HPDE6-E6E7 (cell line): ENCODE measurements around the gene ACTBL2.
A peak's percentile ranks its signal among the peaks of the same experiment; 100 is the strongest.
"Not testable (repeated sequence)": the region's sequence is repeated elsewhere in the genome, so short reads cannot be mapped to it uniquely, and the experiment has no call there.

Experiments
- DNase-seq: peaks from one replicate; pipeline ENCODE4 v3.0.0; 2011; ENCODE audit warnings: missing footprints; ENCODE audit errors: extremely low spot score

Gene ACTBL2

GRCh38 chr5:57482671-57483106, at the start of gene ACTBL2:
Gene ACTBL2 (minus strand): TSS chr5:57482811. CDS start chr5:57482707, 104 bp downstream.
- no peak for DNase-seq

DNA sequence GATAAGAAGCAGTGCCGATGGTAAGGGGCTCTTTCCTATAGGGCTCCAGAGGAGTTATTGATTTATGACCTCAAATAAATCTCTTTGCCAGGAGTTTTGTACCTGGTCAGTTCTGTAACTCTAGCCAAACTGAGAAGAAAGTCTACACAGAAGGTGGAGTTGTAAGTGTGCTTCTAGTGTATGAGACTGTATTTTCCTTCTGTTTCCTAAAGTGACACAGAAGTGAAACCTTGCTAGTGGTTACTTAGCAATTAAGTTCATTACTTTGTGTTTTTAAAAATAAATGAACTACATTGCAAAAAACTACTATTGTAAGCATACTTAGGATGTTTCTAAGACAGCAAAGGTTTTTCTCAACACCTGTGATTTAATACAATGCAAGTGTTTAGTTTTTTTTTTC, 48.7 kb upstream of the ACTBL2 start:
- DNase-seq = no peak

GRCh38 chr5:57529864-57530263, 47.3 kb upstream of the ACTBL2 start:
- DNase-seq = no peak

GRCh38 chr5:57527870-57528269, 45.3 kb upstream of the ACTBL2 start:
- DNase-seq = no peak

- no peak for DNase-seq
Measured at GRCh38 chr5:57524348-57525060, 41.9 kb upstream of the ACTBL2 start.

- not testable (repeated sequence) for DNase-seq
Measured at GRCh38 chr5:57522477-57522876, 39.9 kb upstream of the ACTBL2 start.

GRCh38 chr5:57518415-57518814, 35.8 kb upstream of the ACTBL2 start:
- DNase-seq = not testable (repeated sequence)

DNA sequence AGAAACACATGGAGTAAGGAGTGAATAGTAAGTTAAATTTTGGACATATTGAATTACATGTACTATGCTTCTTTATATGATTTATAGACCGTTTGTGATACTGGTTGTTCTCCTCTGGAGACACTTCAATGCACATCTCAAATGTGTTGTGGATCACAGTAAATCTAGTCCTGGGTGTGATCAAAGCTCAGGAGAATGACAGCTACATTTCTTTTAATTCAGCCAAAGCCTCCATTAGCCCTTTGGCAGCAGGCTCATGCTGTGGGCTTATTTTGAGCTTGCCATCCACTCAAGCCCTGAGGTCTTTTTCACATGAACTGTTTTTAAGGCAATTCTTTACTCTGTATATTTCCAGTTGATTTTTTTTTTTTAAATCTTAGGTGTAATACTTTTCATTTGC, 34.6 kb upstream of the ACTBL2 start:
- DNase-seq = no peak

- no peak for DNase-seq
Measured at GRCh38 chr5:57513785-57514184, 31.2 kb upstream of the ACTBL2 start.

GRCh38 chr5:57511321-57511720, 28.7 kb upstream of the ACTBL2 start:
- no peak for DNase-seq

- DNase-seq = no peak
Measured at GRCh38 chr5:57509501-57510260, 27.1 kb upstream of the ACTBL2 start.

DNA sequence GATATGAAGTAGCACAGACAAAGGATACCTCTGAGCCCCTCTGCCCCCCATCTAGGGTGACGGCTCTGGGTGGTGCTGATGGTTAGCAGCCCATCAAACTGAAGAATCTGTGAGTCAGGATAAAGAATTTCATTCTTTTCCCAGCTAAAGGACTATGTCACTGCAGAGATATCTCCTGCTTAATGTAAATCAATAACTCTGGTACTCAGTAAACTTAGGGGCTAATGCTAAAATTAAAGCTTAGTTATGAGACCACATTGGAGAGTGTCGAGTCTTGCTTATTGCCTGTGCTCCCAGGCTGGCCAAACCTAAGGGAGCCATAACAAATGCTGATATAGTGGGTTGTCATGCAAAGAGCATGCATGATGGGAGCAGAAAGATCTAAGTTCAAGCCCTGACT, 25.6 kb upstream of the ACTBL2 start:
- DNase-seq = no peak

GRCh38 chr5:57505272-57506200, 22.9 kb upstream of the ACTBL2 start:
- no peak for DNase-seq

- no peak for DNase-seq
Measured at GRCh38 chr5:57504357-57504756, 21.7 kb upstream of the ACTBL2 start.

GRCh38 chr5:57503433-57503832, 20.8 kb upstream of the ACTBL2 start:
- no peak for DNase-seq

- no peak for DNase-seq
Measured at GRCh38 chr5:57501414-57502201, 19.0 kb upstream of the ACTBL2 start.

- DNase-seq = peak; percentile 40
Measured at GRCh38 chr5:57499262-57500050, 16.8 kb upstream of the ACTBL2 start.

- no peak for DNase-seq
Measured at GRCh38 chr5:57497733-57498132, 15.1 kb upstream of the ACTBL2 start.

DNA sequence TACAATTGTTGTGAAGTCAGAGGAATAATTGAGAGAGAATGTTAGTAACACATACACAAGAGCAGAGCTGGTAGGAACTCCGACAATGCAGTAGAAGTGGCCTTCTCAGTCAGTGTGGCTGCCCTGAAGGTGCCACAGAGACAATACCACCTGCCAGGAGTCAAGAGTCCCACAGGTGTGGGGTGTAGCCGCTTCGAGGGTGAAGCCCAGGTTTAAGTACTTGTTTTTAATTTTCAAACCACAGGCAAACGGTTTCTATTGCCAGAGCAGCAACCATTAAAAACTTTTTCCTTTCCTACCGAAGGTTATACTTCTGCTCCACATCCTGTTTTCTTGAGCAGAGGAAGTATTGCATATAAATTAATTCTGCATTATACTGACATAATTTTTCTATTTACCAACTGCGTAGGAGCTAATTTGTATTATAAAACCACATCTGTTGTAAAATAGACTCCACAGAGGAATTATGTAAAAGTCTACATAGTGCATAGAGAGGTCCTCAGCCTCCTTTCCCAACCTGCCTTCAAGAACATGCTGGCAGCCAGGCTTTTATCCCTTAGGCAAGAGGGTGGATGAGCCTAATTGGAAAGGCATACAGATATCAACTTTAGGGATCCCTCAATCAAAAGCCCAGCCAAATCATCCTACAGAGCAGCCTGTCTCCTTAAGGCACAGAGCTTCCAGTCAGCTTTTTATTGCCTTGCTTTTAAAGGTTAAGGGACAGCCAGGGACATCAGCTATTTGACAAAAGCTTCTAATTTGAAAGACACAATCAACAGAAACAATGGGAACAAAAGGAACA, 12.9 kb upstream of the ACTBL2 start:
- DNase-seq = no peak
